Esophagus muscularis mucosa (tissue), 4 donors: ENCODE results near the gene EGR4. TPM values are rescaled to one million over a fixed set of nuclear protein-coding genes. Genes with fewer than 3 reads are reported as not detected.

ENCODE experiments used
- DNase-seq: peaks from one replicate; pipeline ENCODE4 v3.0.0-alpha.2; 2017; ENCODE audit errors: extremely low spot score
- H3K27ac ChIP-seq, 4 donors: fragments of 200-600 bp; sonication (generic); replicated peaks in 1 of 4; 1 replicate in 3 of 4; 2 replicates in 1 of 4; pipeline ENCODE4 v1.5.1; 2016 to 2019; ENCODE audit warnings: mild to moderate bottlenecking in 1 of 4
- H3K27me3 ChIP-seq, 4 donors: fragments of 200-600 bp; sonication (generic); one replicate each; pipeline versions ENCODE4 v1.5.1 to v1.6.0; 2016 to 2019
- H3K36me3 ChIP-seq, 4 donors: fragments of 200-600 bp; sonication (generic); one replicate each; pipeline ENCODE4 v1.5.1; 2016 to 2019
- H3K4me1 ChIP-seq, 4 donors: fragments of 200-600 bp; sonication (generic); one replicate each; pipeline ENCODE4 v1.5.1; 2016 to 2019
- H3K4me3 ChIP-seq, 4 donors: fragments of 200-600 bp; sonication (generic); 1 replicate in 2 of 4; 2 replicates in 2 of 4; pipeline ENCODE4 v1.5.1; 2016 to 2019; ENCODE audit warnings: mild to moderate bottlenecking in 4 of 4, moderate library complexity in 1 of 4
- H3K9me3 ChIP-seq, 4 donors: fragments of 200-600 bp; sonication (generic); 1 replicate in 3 of 4; 2 replicates in 1 of 4; pipeline ENCODE4 v1.5.1; 2016 to 2019
- EP300 ChIP-seq: sonication (generic); formaldehyde crosslinking; IDR thresholded peaks from one replicate; pipeline ENCODE4 v1.6.1; 2017; ENCODE audit warnings: antibody characterized with exemption
- POLR2A ChIP-seq: fragments of 450-650 bp; IDR thresholded peaks from one replicate; pipeline ENCODE4 v1.6.1; 2017; ENCODE audit warnings: antibody characterized with exemption, moderate library complexity, mild to moderate bottlenecking, low read depth
- POLR2AphosphoS5 ChIP-seq, 2 donors: sonication (generic); formaldehyde crosslinking; IDR thresholded peaks; one replicate each; pipeline ENCODE4 v1.6.1; 2017; ENCODE audit warnings: antibody characterized with exemption in 2 of 2
- WGBS: methylation state at CpG from one replicate; pipeline ENCODE4 v1.1.5; 2018; 5-methylcytosine and 5-hydroxymethylcytosine counted together
- intact Hi-C: fragments of 100-400 bp; cut with DNase I; formaldehyde crosslinking; loops from one replicate; pipeline ENCODE4 v1.15.1; 2023
- total RNA-seq, 4 donors: library from RNA; depleted of rRNA; stranded (reverse); fragments of >200 nt; gene quantifications; one replicate each; pipeline versions ENCODE4 v1.1.0 to v1.2.1, GENCODE V29; 2016
- TF ChIP-seq, protein P1 (sequence below), 3 experiments: fragments of 200-600 bp in 2 of 3; fragments of 450-650 bp in 1 of 3; sonication (generic) in 2 of 3; IDR thresholded peaks; one replicate each; pipeline ENCODE4 v1.5.1; 2017 to 2019; ENCODE audit warnings: antibody characterized with exemption in 3 of 3, mild to moderate bottlenecking in 2 of 3, moderate library complexity in 1 of 3

Gene EGR4
- total RNA-seq, 4 donors from 2014 or later, result 0.17 TPM; not detected in 3

DNA sequence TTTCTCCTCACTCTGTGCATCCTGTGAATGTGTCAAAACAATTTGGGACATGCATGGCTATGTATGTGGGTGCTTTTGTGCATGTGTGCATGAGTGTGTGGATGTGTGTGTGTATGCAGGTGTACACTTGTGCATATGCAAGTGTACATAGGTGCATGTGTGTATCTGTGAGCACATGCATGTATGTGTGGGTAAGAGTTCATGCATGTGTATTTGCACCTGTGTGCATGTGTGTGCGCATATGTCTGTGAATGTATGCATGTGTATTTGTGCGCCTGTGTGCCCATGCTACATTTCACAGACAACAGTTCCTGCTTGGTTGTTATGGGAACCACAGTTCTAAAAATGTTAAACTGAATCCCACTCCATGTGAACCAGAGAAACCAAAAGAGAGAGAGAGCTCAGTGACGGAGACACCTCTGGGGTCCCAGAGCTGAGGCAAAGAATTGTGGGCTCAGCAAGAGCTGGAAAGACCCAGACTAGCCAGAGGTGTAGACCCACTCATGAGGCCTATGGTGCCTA, 7.2 kb downstream of the EGR4 start:
- no peak for TF ChIP-seq POLR2A
- DNase-seq, result no peak
- Histone ChIP-seq H3K4me1 (peaks cover 11 to 30% (median 24%) of the 10 kb centered on the region in 4 donors), H3K9me3 (no peaks in the 10 kb centered on the region), H3K36me3 (no peaks in the 10 kb centered on the region), H3K27ac (no peak overlapping the region), H3K4me3 (no peak overlapping the region), H3K27me3 (peaks cover 0 to 70% (median 10%) of the 10 kb centered on the region in 4 donors)
- WGBS, result 92% methylated on average over 3 of the region's 3 CpGs
- intact Hi-C loops, result no loop called here

DNA sequence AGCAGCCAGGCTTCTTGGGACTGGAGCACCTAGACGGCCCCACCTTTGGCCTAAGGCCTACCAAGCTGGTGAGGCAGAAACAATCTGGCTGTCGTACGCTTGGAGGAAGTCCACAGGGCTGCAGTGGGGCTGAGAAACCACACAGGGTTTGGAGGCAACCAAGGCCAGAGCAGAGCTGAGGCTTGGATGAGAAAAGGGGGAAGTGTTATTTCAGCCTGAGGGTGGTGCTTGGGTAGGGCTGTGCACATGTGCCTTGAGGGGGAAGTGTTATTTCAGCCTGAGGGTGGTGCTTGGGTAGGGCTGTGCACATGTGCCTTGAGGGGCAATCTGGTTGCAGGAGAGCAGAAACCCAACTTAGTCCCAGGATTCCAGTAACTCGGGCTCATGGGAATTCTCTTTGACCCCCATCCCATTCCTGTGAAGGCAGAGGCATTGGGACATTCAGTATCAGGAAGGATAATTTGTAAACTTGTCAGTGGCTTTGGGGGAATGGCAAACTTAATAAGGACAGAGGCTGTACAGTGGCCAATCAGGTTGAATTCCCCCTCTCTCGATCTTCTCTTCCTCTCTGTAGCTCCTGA, 8.1 kb downstream of the EGR4 start:
- peak overlapping the region; percentile 64 to 82 (median 74) for H3K4me3 ChIP-seq
- 46% methylated on average over 5 of the region's 5 CpGs for WGBS
- DNase-seq, result no peak
- TF ChIP-seq EP300, result no peak
- no peak for TF ChIP-seq POLR2AphosphoS5 (IDR thresholded peaks at IDR 0.05)
- TF ChIP-seq, protein P1, sequence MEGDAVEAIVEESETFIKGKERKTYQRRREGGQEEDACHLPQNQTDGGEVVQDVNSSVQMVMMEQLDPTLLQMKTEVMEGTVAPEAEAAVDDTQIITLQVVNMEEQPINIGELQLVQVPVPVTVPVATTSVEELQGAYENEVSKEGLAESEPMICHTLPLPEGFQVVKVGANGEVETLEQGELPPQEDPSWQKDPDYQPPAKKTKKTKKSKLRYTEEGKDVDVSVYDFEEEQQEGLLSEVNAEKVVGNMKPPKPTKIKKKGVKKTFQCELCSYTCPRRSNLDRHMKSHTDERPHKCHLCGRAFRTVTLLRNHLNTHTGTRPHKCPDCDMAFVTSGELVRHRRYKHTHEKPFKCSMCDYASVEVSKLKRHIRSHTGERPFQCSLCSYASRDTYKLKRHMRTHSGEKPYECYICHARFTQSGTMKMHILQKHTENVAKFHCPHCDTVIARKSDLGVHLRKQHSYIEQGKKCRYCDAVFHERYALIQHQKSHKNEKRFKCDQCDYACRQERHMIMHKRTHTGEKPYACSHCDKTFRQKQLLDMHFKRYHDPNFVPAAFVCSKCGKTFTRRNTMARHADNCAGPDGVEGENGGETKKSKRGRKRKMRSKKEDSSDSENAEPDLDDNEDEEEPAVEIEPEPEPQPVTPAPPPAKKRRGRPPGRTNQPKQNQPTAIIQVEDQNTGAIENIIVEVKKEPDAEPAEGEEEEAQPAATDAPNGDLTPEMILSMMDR (IDR thresholded peaks at IDR 0.05), result no peak
- TF ChIP-seq POLR2A, result no peak
- H3K27me3 ChIP-seq, result peaks cover 0 to 61% (median 2%) of the 10 kb centered on the region in 4 donors
- H3K9me3 ChIP-seq, result no peaks in the 10 kb centered on the region
- H3K36me3 ChIP-seq, result no peaks in the 10 kb centered on the region
- no peak overlapping the region for H3K27ac ChIP-seq
- intact Hi-C loops, result no loop called here
- H3K4me1 ChIP-seq, result peaks cover 10 to 26% (median 22%) of the 10 kb centered on the region in 4 donors

DNA sequence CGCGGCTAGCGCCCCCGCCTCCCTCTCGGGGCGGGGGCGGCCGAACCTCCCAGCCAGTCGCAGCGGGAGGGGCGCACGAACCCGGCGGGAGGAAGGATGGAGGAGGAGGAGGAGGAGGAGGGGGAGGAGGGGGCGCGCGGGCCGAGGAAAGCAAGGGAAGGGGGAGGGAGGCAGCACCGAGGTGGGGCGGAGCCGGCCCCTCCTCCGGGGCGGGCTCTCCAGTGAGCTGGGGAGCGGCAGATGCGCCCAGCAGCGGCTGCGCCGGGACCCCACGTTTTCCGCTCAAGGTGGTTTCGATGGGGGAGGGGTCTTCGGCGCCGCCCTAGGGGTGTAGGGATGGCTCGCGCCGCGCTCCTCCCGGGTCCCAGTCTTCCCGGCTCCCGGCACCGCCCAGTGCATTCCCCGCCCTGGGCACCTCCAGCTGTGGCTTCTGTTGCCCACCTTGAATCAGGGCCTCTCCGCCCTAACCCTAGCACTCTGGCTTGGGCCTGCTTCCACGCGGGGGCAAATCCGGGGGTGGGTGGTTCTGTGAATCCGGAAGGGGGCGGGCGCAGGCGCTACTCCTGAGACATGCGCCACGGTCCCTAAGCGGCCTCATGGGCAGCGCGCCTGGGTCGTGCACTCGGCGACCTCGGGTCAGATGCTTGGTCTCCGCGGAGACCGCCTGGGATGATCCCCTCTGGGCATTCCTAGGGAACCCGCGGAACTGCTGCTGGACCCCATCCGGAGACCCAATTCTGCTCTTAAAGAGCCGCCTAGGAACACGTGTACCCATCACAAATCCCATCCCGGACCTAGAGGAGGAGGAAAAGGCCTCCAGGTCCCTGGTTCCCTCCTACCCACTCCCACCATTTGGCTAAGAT, 8.8 kb downstream of the EGR4 start, which contains the start of gene FBXO41:
Gene FBXO41 (minus strand): TSS at position 183 of the 863 bp plus-strand sequence. CDS start 14,848 bp downstream, outside the sequence.
- H3K4me3 ChIP-seq, result peak within 1 kb of the TSS; percentile 64 to 82 (median 74)
- 12% methylated on average over 5 of the region's 69 CpGs for WGBS
- H3K4me1 ChIP-seq, result peaks cover 10 to 26% (median 22%) of the 10 kb centered on the region in 4 donors
- no peaks in the 10 kb centered on the region for H3K9me3 ChIP-seq
- DNase-seq, result no peak
- intact Hi-C loops, result no loop called here
- TF ChIP-seq POLR2AphosphoS5 (IDR thresholded peaks at IDR 0.05) (no peak), POLR2A (no peak), EP300 (no peak)
- TF ChIP-seq, protein P1 (IDR thresholded peaks at IDR 0.05), result no peak
- peaks cover 0 to 53% (median 0%) of the 10 kb centered on the region in 4 donors for H3K27me3 ChIP-seq
- H3K27ac ChIP-seq, result peak within 1 kb of the TSS in 1 of 4 donors; percentile 22
- H3K36me3 ChIP-seq, result no peaks in the 10 kb centered on the region

DNA sequence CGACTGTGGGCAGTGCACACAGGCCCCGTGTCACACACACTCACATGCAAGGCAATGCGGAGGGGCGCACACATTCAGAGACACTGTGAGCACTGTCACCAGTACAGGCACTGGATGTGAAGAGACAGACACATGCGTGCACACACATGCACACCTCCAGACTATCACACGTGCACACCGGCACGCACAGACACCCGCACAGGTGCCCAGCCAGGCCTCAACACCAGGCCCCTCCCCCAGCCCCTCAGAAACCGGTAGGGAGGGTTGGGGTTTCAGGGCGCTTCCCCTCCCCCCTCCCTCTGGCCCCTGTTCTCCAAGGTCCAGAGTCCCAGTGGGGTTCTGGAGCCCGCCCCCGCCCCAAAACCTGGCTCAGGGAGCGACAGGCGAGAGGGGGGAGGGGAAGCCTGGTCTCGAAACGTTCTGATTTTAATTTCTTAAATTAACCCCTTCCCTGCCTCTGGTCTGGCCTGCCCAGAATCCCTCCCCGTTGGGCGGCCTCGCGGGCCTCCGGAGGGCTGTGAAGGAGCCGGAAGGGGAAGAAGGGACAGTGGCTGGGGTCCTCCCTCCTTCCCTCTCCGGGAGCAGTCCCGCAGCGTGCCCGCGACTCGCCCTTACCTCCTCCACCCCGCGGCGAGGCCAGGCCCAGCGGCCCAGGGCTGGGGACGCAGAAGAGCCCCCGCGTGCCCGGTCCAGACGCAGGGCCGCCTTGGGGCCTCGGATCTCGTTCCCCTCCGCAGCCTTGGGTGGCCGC, 9.6 kb downstream of the EGR4 start:
- Histone ChIP-seq H3K27me3 (peaks cover 0 to 45% (median 0%) of the 10 kb centered on the region in 4 donors), H3K4me3 (peak overlapping the region; percentile 64 to 82 (median 74)), H3K4me1 (peaks cover 10 to 26% (median 22%) of the 10 kb centered on the region in 4 donors), H3K27ac (peak overlapping the region in 1 of 4 donors; percentile 22), H3K9me3 (no peaks in the 10 kb centered on the region), H3K36me3 (no peaks in the 10 kb centered on the region)
- TF ChIP-seq EP300 (no peak), POLR2AphosphoS5 (IDR thresholded peaks at IDR 0.05) (no peak), POLR2A (no peak)
- TF ChIP-seq, protein P1 (IDR thresholded peaks at IDR 0.05), result no peak
- intact Hi-C loops, result no loop called here
- WGBS, result 12% methylated on average over 22 of the region's 43 CpGs
- no peak for DNase-seq
